DND-41 (cell line): ENCODE data around the gene GRAP2.

Source experiments
- ATAC-seq: fragments of 200-7000 bp; cut with Tn5 transposase; 3 replicates; pipeline ENCODE4 v1.9.1; 2021; ENCODE audit warnings: low read depth; ENCODE audit not compliant: insufficient read depth
- DNase-seq: peaks from one replicate; pipeline ENCODE4 v3.0.0-alpha.2; 2020
- H2AFZ ChIP-seq: 2 replicates; pipeline ENCODE4 v1.6.0; 2012; ENCODE audit warnings: low read depth, low read length
- H3K27ac ChIP-seq: 2 replicates; pipeline ENCODE4 v1.5.1; 2012; ENCODE audit warnings: low read length, inconsistent platforms
- H3K27me3 ChIP-seq: fragments of 200-600 bp; sonication (generic); 2 replicates; pipeline ENCODE4 v1.6.0; 2012; ENCODE audit warnings: low read length, mild to moderate bottlenecking, inconsistent platforms; ENCODE audit not compliant: insufficient read depth, poor library complexity
- H3K36me3 ChIP-seq: 2 replicates; pipeline ENCODE4 v1.5.1; 2012; ENCODE audit warnings: low read length, inconsistent platforms; ENCODE audit not compliant: insufficient read depth
- H3K4me1 ChIP-seq: 2 replicates; pipeline ENCODE4 v1.5.1; 2012; ENCODE audit warnings: mild to moderate bottlenecking, low read length; ENCODE audit not compliant: insufficient read depth
- H3K4me2 ChIP-seq: 2 replicates; pipeline ENCODE4 v1.6.0; 2012; ENCODE audit warnings: mild to moderate bottlenecking, moderate library complexity, low read length, inconsistent platforms; ENCODE audit not compliant: insufficient read depth
- H3K4me3 ChIP-seq, 2 experiments: fragments of 200-600 bp in 1 of 2; shearing (Covaris generic) in 1 of 2; 2 replicates each; pipeline ENCODE4 v1.5.1; 2012 to 2016; ENCODE audit warnings: inconsistent platforms in 2 of 2, low read length in 2 of 2, mild to moderate bottlenecking in 2 of 2, low read depth in 1 of 2, moderate library complexity in 1 of 2
- H3K79me2 ChIP-seq: 2 replicates; pipeline ENCODE4 v1.6.0; 2012; ENCODE audit warnings: low read length, inconsistent platforms; ENCODE audit not compliant: insufficient read depth
- H3K9ac ChIP-seq: 2 replicates; pipeline ENCODE4 v1.6.0; 2012; ENCODE audit warnings: low read depth, mild to moderate bottlenecking, inconsistent platforms, low read length, moderate library complexity
- H3K9me3 ChIP-seq: 2 replicates; pipeline ENCODE4 v1.5.1; 2012; ENCODE audit warnings: low read length, moderate library complexity, mild to moderate bottlenecking, inconsistent platforms; ENCODE audit not compliant: insufficient read depth, severe bottlenecking
- H4K20me1 ChIP-seq: 2 replicates; pipeline ENCODE4 v1.6.0; 2012; ENCODE audit warnings: low read length; ENCODE audit not compliant: insufficient read depth
- EZH2 ChIP-seq: IDR thresholded peaks from 3 replicates; pipeline ENCODE4 v1.6.1; 2012; ENCODE audit warnings: borderline replicate concordance, low read depth, mild to moderate bottlenecking, moderate library complexity, low read length, inconsistent platforms; ENCODE audit not compliant: severe bottlenecking
- TF ChIP-seq, protein P1 (sequence below): IDR thresholded peaks from 2 replicates; pipeline ENCODE4 v1.5.1; 2012; ENCODE audit warnings: borderline replicate concordance, low read length, moderate library complexity, mild to moderate bottlenecking; ENCODE audit not compliant: poor library complexity, severe bottlenecking; ENCODE audit errors: extremely low read depth

Gene GRAP2

GRCh38 chr22:39946503-39947219 is 45.8 kb downstream of the GRAP2 start:
- no peaks in the 10 kb centered on the region for H3K27me3 ChIP-seq
- peaks cover 87% of the 10 kb centered on the region for H3K79me2 ChIP-seq
- peaks cover 42% of the 10 kb centered on the region for H3K36me3 ChIP-seq
- no peak overlapping the region for H3K4me3 ChIP-seq
- no peak for ATAC-seq
- no peaks in the 10 kb centered on the region for H3K9me3 ChIP-seq
- no peak overlapping the region for H2AFZ ChIP-seq
- no peak overlapping the region for H3K9ac ChIP-seq
- peak overlapping the region; percentile 83 for H3K27ac ChIP-seq
- no peak for DNase-seq
- no peak for TF ChIP-seq EZH2
- TF ChIP-seq, protein P1, sequence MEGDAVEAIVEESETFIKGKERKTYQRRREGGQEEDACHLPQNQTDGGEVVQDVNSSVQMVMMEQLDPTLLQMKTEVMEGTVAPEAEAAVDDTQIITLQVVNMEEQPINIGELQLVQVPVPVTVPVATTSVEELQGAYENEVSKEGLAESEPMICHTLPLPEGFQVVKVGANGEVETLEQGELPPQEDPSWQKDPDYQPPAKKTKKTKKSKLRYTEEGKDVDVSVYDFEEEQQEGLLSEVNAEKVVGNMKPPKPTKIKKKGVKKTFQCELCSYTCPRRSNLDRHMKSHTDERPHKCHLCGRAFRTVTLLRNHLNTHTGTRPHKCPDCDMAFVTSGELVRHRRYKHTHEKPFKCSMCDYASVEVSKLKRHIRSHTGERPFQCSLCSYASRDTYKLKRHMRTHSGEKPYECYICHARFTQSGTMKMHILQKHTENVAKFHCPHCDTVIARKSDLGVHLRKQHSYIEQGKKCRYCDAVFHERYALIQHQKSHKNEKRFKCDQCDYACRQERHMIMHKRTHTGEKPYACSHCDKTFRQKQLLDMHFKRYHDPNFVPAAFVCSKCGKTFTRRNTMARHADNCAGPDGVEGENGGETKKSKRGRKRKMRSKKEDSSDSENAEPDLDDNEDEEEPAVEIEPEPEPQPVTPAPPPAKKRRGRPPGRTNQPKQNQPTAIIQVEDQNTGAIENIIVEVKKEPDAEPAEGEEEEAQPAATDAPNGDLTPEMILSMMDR = no peak
- peaks cover 92% of the 10 kb centered on the region for H3K4me1 ChIP-seq
- H4K20me1 ChIP-seq = no peaks in the 10 kb centered on the region
- H3K4me2 ChIP-seq = no peak overlapping the region

GRCh38 chr22:39947220-39948216 is 46.6 kb downstream of the GRAP2 start:
- no peak overlapping the region for H3K4me3 ChIP-seq
- peaks cover 81% of the 10 kb centered on the region for H3K79me2 ChIP-seq
- no peak overlapping the region for H3K4me2 ChIP-seq
- no peak for TF ChIP-seq EZH2
- TF ChIP-seq, protein P1 = no peak
- no peak for DNase-seq
- no peaks in the 10 kb centered on the region for H3K9me3 ChIP-seq
- no peak overlapping the region for H2AFZ ChIP-seq
- peak overlapping the region; percentile 83 for H3K27ac ChIP-seq
- H3K4me1 ChIP-seq = peaks cover 92% of the 10 kb centered on the region
- no peak for ATAC-seq
- H3K9ac ChIP-seq = no peak overlapping the region; the same call in 1 of the 2 replicates
- no peaks in the 10 kb centered on the region for H4K20me1 ChIP-seq
- no peaks in the 10 kb centered on the region for H3K27me3 ChIP-seq
- peaks cover 39% of the 10 kb centered on the region for H3K36me3 ChIP-seq

GRCh38 chr22:39949964-39950737 is 49.3 kb downstream of the GRAP2 start:
- ATAC-seq (no peak), DNase-seq (no peak)
- peak overlapping the region in 1 of 2 experiments; percentile 12; a peak in 1 of 4 replicates for H3K4me3 ChIP-seq
- TF ChIP-seq, protein P1 = no peak
- TF ChIP-seq EZH2 = no peak
- no peaks in the 10 kb centered on the region for H3K27me3 ChIP-seq
- peak overlapping the region; percentile 49 for H3K9ac ChIP-seq
- peak overlapping the region; percentile 44 for H3K4me2 ChIP-seq
- H3K27ac ChIP-seq = peak overlapping the region; percentile 83
- H3K4me1 ChIP-seq = peaks cover 86% of the 10 kb centered on the region
- H2AFZ ChIP-seq = no peak overlapping the region
- H4K20me1 ChIP-seq = no peaks in the 10 kb centered on the region
- H3K79me2 ChIP-seq = peaks cover 73% of the 10 kb centered on the region
- peaks cover 50% of the 10 kb centered on the region for H3K36me3 ChIP-seq
- H3K9me3 ChIP-seq = no peaks in the 10 kb centered on the region
